ENCODE data around the gene TMC2. TPM values are rescaled to one million over a fixed set of nuclear protein-coding genes. Genes with fewer than 3 reads are reported as not detected.

Gene TMC2
- total RNA-seq, 1 donor from 2014 or later, result not detected

GRCh38 chr20:2533118-2533517, 3.3 kb upstream of the TMC2 start:
- TF ChIP-seq CTCF (conservative IDR thresholded peaks at IDR 0.05), result no peak
- no peaks in the 10 kb centered on the region for H3K36me3 Mint-ChIP-seq

DNA sequence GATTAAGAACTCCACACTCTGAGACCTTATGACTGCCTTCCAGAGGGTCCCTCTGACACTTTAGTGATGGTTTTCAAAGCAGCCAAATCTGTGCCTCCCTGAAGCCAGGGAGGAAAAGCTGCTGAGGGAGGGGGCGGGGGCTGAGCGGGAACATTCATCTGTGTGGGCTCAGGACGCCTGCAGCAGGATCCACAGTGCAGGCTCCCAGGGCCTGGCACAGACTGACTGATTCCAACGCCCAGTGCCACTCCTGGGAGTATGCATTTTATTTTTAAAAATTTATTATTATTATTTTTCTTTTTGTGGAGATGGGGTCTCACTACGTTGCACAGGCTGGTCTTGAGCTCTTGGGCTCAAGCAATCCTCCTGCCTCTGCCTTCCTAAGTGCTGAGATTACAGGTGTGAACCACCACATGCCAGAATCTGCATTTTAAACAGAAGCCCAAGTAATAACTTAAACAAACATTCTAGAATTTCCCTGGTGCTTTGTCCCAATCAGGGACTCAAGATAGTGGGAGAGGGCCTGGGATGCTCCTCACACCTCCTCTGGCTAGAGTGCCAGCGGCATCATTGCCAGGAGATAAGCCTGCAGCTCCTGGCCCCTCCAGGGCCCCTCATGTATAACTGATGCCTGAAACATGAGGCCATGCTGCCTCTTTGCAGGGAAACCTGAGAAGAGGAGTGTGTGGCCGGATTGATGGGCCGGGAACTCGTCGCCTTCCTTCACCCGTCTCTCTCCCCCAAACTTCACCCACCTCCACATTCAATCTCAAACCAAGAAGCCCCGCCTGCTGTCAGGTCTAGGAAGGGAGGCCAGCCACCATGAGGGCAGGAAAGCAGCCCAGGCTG, 438 bp upstream of the TMC2 start:
- H3K4me3 Mint-ChIP-seq, result no peak overlapping the region
- no peaks in the 10 kb centered on the region for H3K9me3 Mint-ChIP-seq
- no peak for DNase-seq (ENCODE audit: extremely low spot score, unreplicated experiment)
- H3K27me3 Mint-ChIP-seq, result peaks cover 53% of the 10 kb centered on the region
- H3K27ac Mint-ChIP-seq, result no peak overlapping the region
- H3K36me3 Mint-ChIP-seq, result no peaks in the 10 kb centered on the region
- TF ChIP-seq CTCF (conservative IDR thresholded peaks at IDR 0.05), result no peak
- H3K4me1 Mint-ChIP-seq (ENCODE audit: unreplicated experiment), result peaks cover 28% of the 10 kb centered on the region

More at GRCh38 chr20:2533118-2533517, 3.3 kb upstream of the TMC2 start:
- H3K4me1 Mint-ChIP-seq (ENCODE audit: unreplicated experiment), result peaks cover 12% of the 10 kb centered on the region
- H3K27ac Mint-ChIP-seq, result no peak overlapping the region
- no peak for DNase-seq (ENCODE audit: extremely low spot score, unreplicated experiment)
- H3K9me3 Mint-ChIP-seq, result no peaks in the 10 kb centered on the region
- H3K27me3 Mint-ChIP-seq, result peaks cover 54% of the 10 kb centered on the region
- H3K4me3 Mint-ChIP-seq, result no peak overlapping the region

GRCh38 chr20:2537101-2537500, 728 bp downstream of the TMC2 start:
- no peaks in the 10 kb centered on the region for H3K9me3 Mint-ChIP-seq
- TF ChIP-seq CTCF (conservative IDR thresholded peaks at IDR 0.05), result no peak
- H3K36me3 Mint-ChIP-seq, result no peaks in the 10 kb centered on the region
- no peak overlapping the region for H3K27ac Mint-ChIP-seq
- no peak overlapping the region for H3K4me3 Mint-ChIP-seq
- DNase-seq (ENCODE audit: extremely low spot score, unreplicated experiment), result no peak
- H3K4me1 Mint-ChIP-seq (ENCODE audit: unreplicated experiment), result peaks cover 29% of the 10 kb centered on the region
- peaks cover 53% of the 10 kb centered on the region for H3K27me3 Mint-ChIP-seq

- no peak for DNase-seq (ENCODE audit: extremely low spot score, unreplicated experiment)
- H3K27me3 Mint-ChIP-seq, result peaks cover 47% of the 10 kb centered on the region
- H3K27ac Mint-ChIP-seq, result no peak overlapping the region
Observed at GRCh38 chr20:2538356-2538755, 2.0 kb downstream of the TMC2 start.

GRCh38 chr20:2538931-2539720, 2.8 kb downstream of the TMC2 start:
- TF ChIP-seq CTCF (conservative IDR thresholded peaks at IDR 0.05), result no peak
- Mint-ChIP-seq H3K36me3 (no peaks in the 10 kb centered on the region), H3K9me3 (no peaks in the 10 kb centered on the region), H3K27me3 (peaks cover 39% of the 10 kb centered on the region), H3K27ac (no peak overlapping the region), H3K4me3 (no peak overlapping the region), H3K4me1 (ENCODE audit: unreplicated experiment) (peaks cover 25% of the 10 kb centered on the region)
- DNase-seq (ENCODE audit: extremely low spot score, unreplicated experiment), result no peak

More at GRCh38 chr20:2538356-2538755, 2.0 kb downstream of the TMC2 start:
- Mint-ChIP-seq H3K4me1 (ENCODE audit: unreplicated experiment) (peaks cover 29% of the 10 kb centered on the region), H3K9me3 (no peaks in the 10 kb centered on the region), H3K36me3 (no peaks in the 10 kb centered on the region), H3K4me3 (no peak overlapping the region)
- no peak for TF ChIP-seq CTCF (conservative IDR thresholded peaks at IDR 0.05)

All from type B pancreatic cell (in vitro differentiated cells).